ENCODE data around the gene EGF. TPM values are rescaled to one million over a fixed set of nuclear protein-coding genes. Genes with fewer than 3 reads are reported as not detected.

The EGF gene
- total RNA-seq, 3 donors from 2014 or later (not counting 1 experiment from before 2014, with no cell fraction given): 0.48 to 1.2 (median 1.1) TPM

DNA sequence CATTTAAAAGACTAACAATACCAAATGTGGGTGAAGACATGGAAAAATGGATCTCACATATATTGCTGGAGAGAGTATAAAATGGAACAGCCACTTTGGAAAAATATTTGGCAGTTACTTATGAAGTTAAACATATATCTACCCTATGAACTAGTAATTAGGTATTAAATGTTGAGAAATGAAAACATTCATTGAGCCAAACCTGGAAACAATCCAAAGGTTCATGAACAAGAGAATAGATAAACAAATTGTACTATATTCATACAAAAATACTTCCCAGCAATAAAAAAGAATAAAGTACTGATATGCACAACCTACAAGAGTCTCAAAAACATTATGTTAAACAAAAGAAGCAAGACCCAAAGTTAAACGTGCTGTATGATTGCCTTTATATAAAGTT lies 4.0 kb upstream of the EGF start:
- Mint-ChIP-seq H3K27ac (no peak overlapping the region), H3K27me3 (ENCODE audit: low read depth in 2 of 2) (peaks cover 15 to 55% of the 10 kb centered on the region in 2 donors), H3K4me3 (no peak overlapping the region), H3K36me3 (no peaks in the 10 kb centered on the region), H3K4me1 (no peaks in the 10 kb centered on the region), H3K9me3 (no peaks in the 10 kb centered on the region)
- Histone ChIP-seq H3K27ac (ENCODE audit: low read length) (no peak overlapping the region), H3K9me3 (ENCODE audit: control insufficient read depth, insufficient read depth, low read length) (no peaks in the 10 kb centered on the region), H3K27me3 (ENCODE audit: control insufficient read depth, insufficient read depth, low read length) (no peaks in the 10 kb centered on the region), H3K36me3 (ENCODE audit: control insufficient read depth, insufficient read depth, low read length) (no peaks in the 10 kb centered on the region), H3K4me3 (ENCODE audit: low read length) (no peak overlapping the region), H3K4me1 (ENCODE audit: control insufficient read depth, insufficient read depth, low read length) (no peaks in the 10 kb centered on the region)
- whole genome bisulfite sequencing (ENCODE audit: insufficient coverage): no CpG with 5 or more reads among the region's 1 CpG
- no peak for DNase-seq
- no peak for ATAC-seq
- intact Hi-C loops (cut with micrococcal nuclease): no loop called here
- TF ChIP-seq CTCF (IDR thresholded peaks at IDR 0.05): no peak

DNA sequence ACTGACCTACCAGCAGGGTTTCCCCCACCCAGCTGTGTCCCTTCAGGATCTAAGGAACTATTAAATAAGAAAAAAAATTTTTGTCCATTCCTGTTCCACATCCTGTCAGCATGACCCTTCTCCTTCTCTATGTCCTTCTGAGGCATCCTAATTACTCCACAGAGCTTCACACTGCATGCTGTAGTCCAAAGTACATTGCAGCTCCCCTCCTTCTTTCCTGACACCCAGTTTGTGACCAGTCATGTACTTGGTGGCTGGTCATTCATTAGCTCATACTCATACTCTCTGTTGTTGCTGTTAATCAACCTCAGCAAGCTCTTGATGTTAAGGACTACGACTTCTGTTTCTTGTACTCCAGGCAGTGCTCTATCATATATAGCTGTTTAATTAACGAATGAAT lies 2.4 kb upstream of the EGF start:
- intact Hi-C loops (cut with micrococcal nuclease): no loop called here
- WGBS (ENCODE audit: insufficient coverage): 100% methylated on average over 1 of the region's 2 CpGs
- peaks cover 14 to 66% of the 10 kb centered on the region in 2 donors for H3K27me3 Mint-ChIP-seq (ENCODE audit: low read depth in 2 of 2)
- H3K4me3 ChIP-seq (ENCODE audit: low read length): no peak overlapping the region
- no peaks in the 10 kb centered on the region for H3K9me3 Mint-ChIP-seq
- H3K4me1 ChIP-seq (ENCODE audit: control insufficient read depth, insufficient read depth, low read length): no peaks in the 10 kb centered on the region
- no peaks in the 10 kb centered on the region for H3K4me1 Mint-ChIP-seq
- H3K36me3 ChIP-seq (ENCODE audit: control insufficient read depth, insufficient read depth, low read length): no peaks in the 10 kb centered on the region
- H3K27ac ChIP-seq (ENCODE audit: low read length): no peak overlapping the region
- H3K4me3 Mint-ChIP-seq: no peak overlapping the region
- ATAC-seq (no peak), DNase-seq (no peak)
- no peaks in the 10 kb centered on the region for H3K9me3 ChIP-seq (ENCODE audit: control insufficient read depth, insufficient read depth, low read length)
- peaks cover 6% of the 10 kb centered on the region for H3K27me3 ChIP-seq (ENCODE audit: control insufficient read depth, insufficient read depth, low read length)
- no peak overlapping the region for H3K27ac Mint-ChIP-seq
- TF ChIP-seq CTCF (IDR thresholded peaks at IDR 0.05): no peak
- no peaks in the 10 kb centered on the region for H3K36me3 Mint-ChIP-seq

GRCh38 chr4:109913596-109914241 lies 1.0 kb downstream of the EGF start:
- Histone ChIP-seq H3K27ac (ENCODE audit: low read length) (no peak overlapping the region), H3K27me3 (ENCODE audit: control insufficient read depth, insufficient read depth, low read length) (peaks cover 6% of the 10 kb centered on the region), H3K36me3 (ENCODE audit: control insufficient read depth, insufficient read depth, low read length) (no peaks in the 10 kb centered on the region), H3K9me3 (ENCODE audit: control insufficient read depth, insufficient read depth, low read length) (no peaks in the 10 kb centered on the region), H3K4me1 (ENCODE audit: control insufficient read depth, insufficient read depth, low read length) (no peaks in the 10 kb centered on the region), H3K4me3 (ENCODE audit: low read length) (no peak overlapping the region)
- no peak overlapping the region for H3K4me3 Mint-ChIP-seq
- TF ChIP-seq CTCF (IDR thresholded peaks at IDR 0.05): no peak
- H3K9me3 Mint-ChIP-seq: no peaks in the 10 kb centered on the region
- whole genome bisulfite sequencing (ENCODE audit: insufficient coverage): 67% methylated on average over 1 of the region's 2 CpGs
- DNase-seq: no peak
- intact Hi-C loops (cut with micrococcal nuclease): no loop called here
- H3K4me1 Mint-ChIP-seq: no peaks in the 10 kb centered on the region
- peaks cover 11 to 41% of the 10 kb centered on the region in 2 donors for H3K27me3 Mint-ChIP-seq (ENCODE audit: low read depth in 2 of 2)
- ATAC-seq: no peak
- H3K36me3 Mint-ChIP-seq: no peaks in the 10 kb centered on the region
- no peak overlapping the region for H3K27ac Mint-ChIP-seq

GRCh38 chr4:109914322-109914721 lies 1.6 kb downstream of the EGF start:
- intact Hi-C loops (cut with micrococcal nuclease): no loop called here
- Histone ChIP-seq H3K36me3 (ENCODE audit: control insufficient read depth, insufficient read depth, low read length) (no peaks in the 10 kb centered on the region), H3K4me3 (ENCODE audit: low read length) (no peak overlapping the region), H3K9me3 (ENCODE audit: control insufficient read depth, insufficient read depth, low read length) (no peaks in the 10 kb centered on the region), H3K27me3 (ENCODE audit: control insufficient read depth, insufficient read depth, low read length) (peaks cover 6% of the 10 kb centered on the region), H3K27ac (ENCODE audit: low read length) (no peak overlapping the region), H3K4me1 (ENCODE audit: control insufficient read depth, insufficient read depth, low read length) (no peaks in the 10 kb centered on the region)
- H3K27me3 Mint-ChIP-seq (ENCODE audit: low read depth in 2 of 2): peaks cover 13 to 35% of the 10 kb centered on the region in 2 donors
- DNase-seq (no peak), ATAC-seq (no peak)
- no peaks in the 10 kb centered on the region for H3K36me3 Mint-ChIP-seq
- H3K27ac Mint-ChIP-seq: no peak overlapping the region
- WGBS (ENCODE audit: insufficient coverage): 93% methylated on average over 3 of the region's 3 CpGs
- no peaks in the 10 kb centered on the region for H3K9me3 Mint-ChIP-seq
- no peaks in the 10 kb centered on the region for H3K4me1 Mint-ChIP-seq
- H3K4me3 Mint-ChIP-seq: no peak overlapping the region
- no peak for TF ChIP-seq CTCF (IDR thresholded peaks at IDR 0.05)
